Activated CD4-positive, alpha-beta memory T cell treated with anti-CD3 and anti-CD28 coated beads for 36 hours (primary cell): Measurements from ENCODE around the gene ATP8B3. TPM values are rescaled to one million over a fixed set of nuclear protein-coding genes. Genes with fewer than 3 reads are reported as not detected.
"Not testable (repeated sequence)": the region's sequence is repeated elsewhere in the genome, so short reads cannot be mapped to it uniquely, and the experiment has no call there.

Experiments used
- CTCF ChIA-PET: fragments of 350-600 bp; sonication (Branson Sonifier 250); formaldehyde crosslinking; loops from one replicate; lab custom pipeline; 2021; ENCODE audit warnings: antibody characterized with exemption, inconsistent platforms; lab: Charles Lee
- POLR2A ChIA-PET: fragments of 350-600 bp; sonication (Branson Sonifier 250); formaldehyde crosslinking; loops from one replicate; lab custom pipeline; 2021; ENCODE audit warnings: antibody characterized with exemption; lab: Charles Lee
- DNase-seq: peaks from one replicate; pipeline ENCODE4 v3.0.0-alpha.2; 2020
- H3K27ac Mint-ChIP-seq: one replicate; pipeline ENCODE4 v1.8.0; 2021; ENCODE audit warnings: mixed read lengths
- H3K27me3 Mint-ChIP-seq: one replicate; pipeline ENCODE4 v1.8.0; 2021; ENCODE audit warnings: mixed read lengths
- H3K36me3 Mint-ChIP-seq: one replicate; pipeline ENCODE4 v1.8.0; 2021; ENCODE audit warnings: mixed read lengths
- H3K4me1 Mint-ChIP-seq: one replicate; pipeline ENCODE4 v1.8.0; 2021; ENCODE audit warnings: low read depth, mixed read lengths
- H3K4me3 Mint-ChIP-seq: one replicate; pipeline ENCODE4 v1.8.0; 2021; ENCODE audit warnings: mild to moderate bottlenecking, mixed read lengths
- H3K9me3 Mint-ChIP-seq: one replicate; pipeline ENCODE4 v1.8.0; 2021; ENCODE audit warnings: mixed read lengths
- intact Hi-C: fragments of 100-400 bp; cut with micrococcal nuclease; formaldehyde crosslinking; loops from one replicate; pipeline ENCODE4 v1.15.1; 2023
- total RNA-seq, 2 experiments: library from RNA; stranded (reverse); gene quantifications; one replicate each; pipeline ENCODE4 v1.2.3, GENCODE V29; 2021

The ATP8B3 gene
- total RNA-seq, 2 experiments from 2014 or later: 9.6 to 10.0 TPM

GRCh38 chr19:1760786-1761527, 51.1 kb downstream of the ATP8B3 start:
- H3K27ac Mint-ChIP-seq, H3K4me3 Mint-ChIP-seq, H3K4me1 Mint-ChIP-seq, H3K36me3 Mint-ChIP-seq, POLR2A ChIA-PET, H3K9me3 Mint-ChIP-seq, DNase-seq: not testable (repeated sequence)
- CTCF ChIA-PET: interaction anchor here (1.4 kb wide), 2 partner anchors 65 to 88 kb away, joined by 3 to 4 read pairs; no protein-coding TSS in a partner anchor
- intact Hi-C loops: loop anchor here (10.0 kb wide), 1 partner anchor 306 kb away; the partner anchor contains the start of gene APC2
- peaks cover 75% of the 10 kb centered on the region for H3K27me3 Mint-ChIP-seq

- Mint-ChIP-seq H3K4me3 (no peak overlapping the region), H3K36me3 (no peaks in the 10 kb centered on the region), H3K4me1 (peaks cover 4% of the 10 kb centered on the region), H3K9me3 (no peaks in the 10 kb centered on the region), H3K27ac (no peak overlapping the region), H3K27me3 (peaks cover 73% of the 10 kb centered on the region)
- intact Hi-C loops: loop anchor here (10.0 kb wide), 1 partner anchor 305 kb away; the partner anchor contains the start of gene APC2
- ChIA-PET CTCF (interaction anchor here (0.8 to 1.4 kb wide), 2 partner anchors 10 to 66 kb away, joined by 3 read pairs; no protein-coding TSS in a partner anchor), POLR2A (no interaction called here)
- no peak for DNase-seq
Measured at GRCh38 chr19:1760020-1760419, 52.1 kb downstream of the ATP8B3 start.

GRCh38 chr19:1758959-1759903, 52.8 kb downstream of the ATP8B3 start:
- H3K36me3 Mint-ChIP-seq: no peaks in the 10 kb centered on the region
- H3K27me3 Mint-ChIP-seq: peaks cover 69% of the 10 kb centered on the region
- ChIA-PET CTCF (interaction anchor here (0.8 to 1.4 kb wide), 2 partner anchors 9 to 67 kb away, joined by 3 read pairs; no protein-coding TSS in a partner anchor), POLR2A (no interaction called here)
- peaks cover 4% of the 10 kb centered on the region for H3K4me1 Mint-ChIP-seq
- no peak overlapping the region for H3K27ac Mint-ChIP-seq
- H3K9me3 Mint-ChIP-seq: no peaks in the 10 kb centered on the region
- no peak overlapping the region for H3K4me3 Mint-ChIP-seq
- intact Hi-C loops: no loop called here
- DNase-seq: no peak

GRCh38 chr19:1758231-1758577, 53.9 kb downstream of the ATP8B3 start:
- H3K27me3 Mint-ChIP-seq: peaks cover 61% of the 10 kb centered on the region
- H3K9me3 Mint-ChIP-seq: no peaks in the 10 kb centered on the region
- POLR2A ChIA-PET: no interaction called here
- H3K4me1 Mint-ChIP-seq: peaks cover 4% of the 10 kb centered on the region
- H3K4me3 Mint-ChIP-seq: no peak overlapping the region
- intact Hi-C loops: no loop called here
- no peaks in the 10 kb centered on the region for H3K36me3 Mint-ChIP-seq
- no peak for DNase-seq
- no peak overlapping the region for H3K27ac Mint-ChIP-seq
- CTCF ChIA-PET: no interaction called here

- Mint-ChIP-seq H3K9me3 (no peaks in the 10 kb centered on the region), H3K27me3 (peaks cover 61% of the 10 kb centered on the region), H3K4me3 (no peak overlapping the region), H3K36me3 (no peaks in the 10 kb centered on the region), H3K4me1 (peaks cover 4% of the 10 kb centered on the region), H3K27ac (no peak overlapping the region)
- ChIA-PET CTCF (no interaction called here), POLR2A (no interaction called here)
- DNase-seq: no peak
- intact Hi-C loops: no loop called here
Measured at GRCh38 chr19:1757468-1758230, 54.4 kb downstream of the ATP8B3 start.

- CTCF ChIA-PET: no interaction called here
- intact Hi-C loops: no loop called here
Measured at GRCh38 chr19:1756705-1757465, 55.2 kb downstream of the ATP8B3 start.

GRCh38 chr19:1756264-1756663, 55.8 kb downstream of the ATP8B3 start:
- intact Hi-C loops: no loop called here
- DNase-seq: no peak
- H3K4me3 Mint-ChIP-seq: no peak overlapping the region
- H3K4me1 Mint-ChIP-seq: peaks cover 4% of the 10 kb centered on the region
- no peak overlapping the region for H3K27ac Mint-ChIP-seq
- no peaks in the 10 kb centered on the region for H3K36me3 Mint-ChIP-seq
- POLR2A ChIA-PET: no interaction called here
- peaks cover 66% of the 10 kb centered on the region for H3K27me3 Mint-ChIP-seq
- H3K9me3 Mint-ChIP-seq: no peaks in the 10 kb centered on the region
- CTCF ChIA-PET: no interaction called here

More at GRCh38 chr19:1756705-1757465, 55.2 kb downstream of the ATP8B3 start:
- POLR2A ChIA-PET: no interaction called here
- no peaks in the 10 kb centered on the region for H3K9me3 Mint-ChIP-seq
- no peak overlapping the region for H3K4me3 Mint-ChIP-seq
- H3K27ac Mint-ChIP-seq: peak overlapping the region; percentile 64
- no peak for DNase-seq
- no peaks in the 10 kb centered on the region for H3K36me3 Mint-ChIP-seq
- peaks cover 66% of the 10 kb centered on the region for H3K27me3 Mint-ChIP-seq
- peaks cover 4% of the 10 kb centered on the region for H3K4me1 Mint-ChIP-seq

GRCh38 chr19:1755467-1756171, 56.5 kb downstream of the ATP8B3 start:
- no peak overlapping the region for H3K27ac Mint-ChIP-seq
- H3K9me3 Mint-ChIP-seq: no peaks in the 10 kb centered on the region
- ChIA-PET CTCF (interaction anchor here (1.1 kb wide), 1 partner anchor 11 kb away, joined by 3 read pairs; no protein-coding TSS in a partner anchor), POLR2A (no interaction called here)
- H3K4me3 Mint-ChIP-seq: no peak overlapping the region
- no peak for DNase-seq
- H3K36me3 Mint-ChIP-seq: no peaks in the 10 kb centered on the region
- intact Hi-C loops: no loop called here
- peaks cover 4% of the 10 kb centered on the region for H3K4me1 Mint-ChIP-seq
- peaks cover 63% of the 10 kb centered on the region for H3K27me3 Mint-ChIP-seq

- ChIA-PET POLR2A (no interaction called here), CTCF (interaction anchor here (1.1 kb wide), 1 partner anchor 12 kb away, joined by 3 read pairs; no protein-coding TSS in a partner anchor)
- no peak overlapping the region for H3K4me3 Mint-ChIP-seq
- no peaks in the 10 kb centered on the region for H3K36me3 Mint-ChIP-seq
- intact Hi-C loops: no loop called here
- H3K27me3 Mint-ChIP-seq: peaks cover 66% of the 10 kb centered on the region
- peaks cover 9% of the 10 kb centered on the region for H3K4me1 Mint-ChIP-seq
- DNase-seq: no peak
- H3K27ac Mint-ChIP-seq: peak overlapping the region; percentile 38
- no peaks in the 10 kb centered on the region for H3K9me3 Mint-ChIP-seq
Measured at GRCh38 chr19:1754636-1755466, 57.2 kb downstream of the ATP8B3 start.

- intact Hi-C loops: no loop called here
- H3K27me3 Mint-ChIP-seq: peaks cover 58% of the 10 kb centered on the region
Measured at GRCh38 chr19:1754018-1754635, 57.9 kb downstream of the ATP8B3 start.

More at GRCh38 chr19:1754018-1754635, 57.9 kb downstream of the ATP8B3 start:
- CTCF ChIA-PET: no interaction called here
- no peak overlapping the region for H3K27ac Mint-ChIP-seq
- POLR2A ChIA-PET: no interaction called here
- DNase-seq: no peak
- no peak overlapping the region for H3K4me3 Mint-ChIP-seq
- no peaks in the 10 kb centered on the region for H3K9me3 Mint-ChIP-seq
- H3K36me3 Mint-ChIP-seq: no peaks in the 10 kb centered on the region
- peaks cover 10% of the 10 kb centered on the region for H3K4me1 Mint-ChIP-seq
